Nephron (organoid): Measurements from ENCODE around the gene HNRNPLL.

ENCODE experiments used
- H3K27ac Mint-ChIP-seq, 3 experiments: 2 replicates each; pipeline ENCODE4 v1.8.0; 2020; ENCODE audit warnings: mixed read lengths in 3 of 3, mild to moderate bottlenecking in 2 of 3, moderate library complexity in 1 of 3
- H3K27me3 Mint-ChIP-seq: 2 replicates; pipeline ENCODE4 v1.8.0; 2021; ENCODE audit warnings: low read depth, mild to moderate bottlenecking, moderate library complexity, mixed read lengths
- H3K36me3 Mint-ChIP-seq: 2 replicates; pipeline ENCODE4 v1.8.0; 2020; ENCODE audit warnings: low read depth, mixed read lengths
- H3K4me1 Mint-ChIP-seq: 2 replicates; pipeline ENCODE4 v1.8.0; 2020; ENCODE audit warnings: mixed read lengths
- H3K4me3 Mint-ChIP-seq, 3 experiments: 2 replicates each; pipeline ENCODE4 v1.8.0; 2020; ENCODE audit warnings: mild to moderate bottlenecking in 3 of 3, mixed read lengths in 3 of 3, moderate library complexity in 2 of 3
- H3K9me3 Mint-ChIP-seq: 2 replicates; pipeline ENCODE4 v1.8.0; 2020; ENCODE audit warnings: mixed read lengths
- CTCF ChIP-seq, 3 experiments: fragments of 200-600 bp; sonication (generic); IDR thresholded peaks; one replicate each; pipeline ENCODE4 v1.5.0; 2021; ENCODE audit warnings: antibody characterized with exemption in 3 of 3; ENCODE audit not compliant: unreplicated experiment in 3 of 3

HNRNPLL gene

GRCh38 chr2:38591152-38591551 is 11.6 kb downstream of the HNRNPLL start:
- H3K9me3 Mint-ChIP-seq: no peaks in the 10 kb centered on the region
- peaks cover 60% of the 10 kb centered on the region for H3K4me1 Mint-ChIP-seq
- no peak for TF ChIP-seq CTCF (IDR thresholded peaks at IDR 0.05; ENCODE audit: unreplicated experiment in 3 of 3)
- no peak overlapping the region for H3K4me3 Mint-ChIP-seq
- H3K27me3 Mint-ChIP-seq: no peaks in the 10 kb centered on the region
- H3K27ac Mint-ChIP-seq: peak overlapping the region in 2 of 3 experiments; percentile 29 to 60
- H3K36me3 Mint-ChIP-seq: peaks cover 52% of the 10 kb centered on the region

GRCh38 chr2:38590053-38590452 is 12.7 kb downstream of the HNRNPLL start:
- H3K4me3 Mint-ChIP-seq: peak overlapping the region in 1 of 3 experiments; percentile 4
- H3K27ac Mint-ChIP-seq: peak overlapping the region; percentile 29 to 60 (median 50)
- no peaks in the 10 kb centered on the region for H3K9me3 Mint-ChIP-seq
- TF ChIP-seq CTCF (IDR thresholded peaks at IDR 0.05; ENCODE audit: unreplicated experiment in 3 of 3): peak in 2 of 3 experiments; percentile 17 to 22
- peaks cover 53% of the 10 kb centered on the region for H3K36me3 Mint-ChIP-seq
- peaks cover 62% of the 10 kb centered on the region for H3K4me1 Mint-ChIP-seq
- H3K27me3 Mint-ChIP-seq: no peaks in the 10 kb centered on the region

- Mint-ChIP-seq H3K4me3 (no peak overlapping the region), H3K4me1 (peaks cover 48% of the 10 kb centered on the region), H3K9me3 (no peaks in the 10 kb centered on the region), H3K36me3 (peaks cover 62% of the 10 kb centered on the region), H3K27me3 (no peaks in the 10 kb centered on the region), H3K27ac (no peak overlapping the region)
- TF ChIP-seq CTCF (IDR thresholded peaks at IDR 0.05; ENCODE audit: unreplicated experiment in 3 of 3): no peak
These were observed 15.8 kb downstream of the HNRNPLL start for GRCh38 chr2:38586931-38587330.

- Mint-ChIP-seq H3K36me3 (peaks cover 63% of the 10 kb centered on the region), H3K4me3 (no peak overlapping the region), H3K9me3 (no peaks in the 10 kb centered on the region), H3K4me1 (peaks cover 33% of the 10 kb centered on the region), H3K27ac (no peak overlapping the region), H3K27me3 (no peaks in the 10 kb centered on the region)
- TF ChIP-seq CTCF (IDR thresholded peaks at IDR 0.05; ENCODE audit: unreplicated experiment in 3 of 3): no peak
These were observed 17.8 kb downstream of the HNRNPLL start for GRCh38 chr2:38584881-38585280.

GRCh38 chr2:38583994-38584393 is 18.7 kb downstream of the HNRNPLL start:
- peaks cover 24% of the 10 kb centered on the region for H3K4me1 Mint-ChIP-seq
- H3K9me3 Mint-ChIP-seq: no peaks in the 10 kb centered on the region
- H3K36me3 Mint-ChIP-seq: peaks cover 57% of the 10 kb centered on the region
- no peak overlapping the region for H3K27ac Mint-ChIP-seq
- H3K4me3 Mint-ChIP-seq: no peak overlapping the region
- TF ChIP-seq CTCF (IDR thresholded peaks at IDR 0.05; ENCODE audit: unreplicated experiment in 3 of 3): no peak
- H3K27me3 Mint-ChIP-seq: no peaks in the 10 kb centered on the region

- Mint-ChIP-seq H3K4me3 (no peak overlapping the region), H3K4me1 (peaks cover 24% of the 10 kb centered on the region), H3K9me3 (no peaks in the 10 kb centered on the region), H3K27me3 (no peaks in the 10 kb centered on the region), H3K36me3 (peaks cover 61% of the 10 kb centered on the region), H3K27ac (no peak overlapping the region)
- TF ChIP-seq CTCF (IDR thresholded peaks at IDR 0.05; ENCODE audit: unreplicated experiment in 3 of 3): no peak
These were observed 19.2 kb downstream of the HNRNPLL start for GRCh38 chr2:38583524-38583923.
